Islet precursor cell (in vitro differentiated cells): ENCODE data around the gene PLXDC2.
"Not testable (repeated sequence)": the region's sequence is repeated elsewhere in the genome, so short reads cannot be mapped to it uniquely, and the experiment has no call there.

Source experiments
- DNase-seq: peaks from one replicate; pipeline ENCODE4 v3.0.0-alpha.2; 2018

PLXDC2 gene

GRCh38 chr10:19816411-19817230 lies at the start of gene PLXDC2:
Gene PLXDC2 (plus strand): TSS chr10:19816432.
- peak; percentile 85 for DNase-seq

GRCh38 chr10:19767876-19768275 lies 48.4 kb upstream of the PLXDC2 start:
- peak; percentile 89 for DNase-seq

GRCh38 chr10:19769826-19770225 lies 46.4 kb upstream of the PLXDC2 start:
- not testable (repeated sequence) for DNase-seq

- no peak for DNase-seq
Measured at GRCh38 chr10:19772972-19773371, 43.3 kb upstream of the PLXDC2 start.

- no peak for DNase-seq
Measured at GRCh38 chr10:19775296-19775695, 40.9 kb upstream of the PLXDC2 start.

- no peak for DNase-seq
Measured at GRCh38 chr10:19777806-19778205, 38.4 kb upstream of the PLXDC2 start.

GRCh38 chr10:19778996-19779395 lies 37.2 kb upstream of the PLXDC2 start:
- no peak for DNase-seq

- no peak for DNase-seq
Measured at GRCh38 chr10:19782430-19783089, 33.7 kb upstream of the PLXDC2 start.

- DNase-seq: no peak
Measured at GRCh38 chr10:19783721-19784120, 32.5 kb upstream of the PLXDC2 start.

GRCh38 chr10:19785366-19785765 lies 30.9 kb upstream of the PLXDC2 start:
- DNase-seq: no peak

GRCh38 chr10:19788075-19788686 lies 28.1 kb upstream of the PLXDC2 start:
- no peak for DNase-seq

- DNase-seq: no peak
Measured at GRCh38 chr10:19788902-19789301, 27.3 kb upstream of the PLXDC2 start.

GRCh38 chr10:19789607-19790006 lies 26.6 kb upstream of the PLXDC2 start:
- no peak for DNase-seq

GRCh38 chr10:19791032-19791431 lies 25.2 kb upstream of the PLXDC2 start:
- DNase-seq: no peak

- DNase-seq: no peak
Measured at GRCh38 chr10:19795684-19796083, 20.5 kb upstream of the PLXDC2 start.

GRCh38 chr10:19800161-19800560 lies 16.1 kb upstream of the PLXDC2 start:
- DNase-seq: no peak

- no peak for DNase-seq
Measured at GRCh38 chr10:19801369-19801768, 14.9 kb upstream of the PLXDC2 start.

GRCh38 chr10:19803676-19804075 lies 12.6 kb upstream of the PLXDC2 start:
- DNase-seq: no peak

GRCh38 chr10:19809481-19809880 lies 6.8 kb upstream of the PLXDC2 start:
- no peak for DNase-seq

GRCh38 chr10:19811540-19811939 lies 4.7 kb upstream of the PLXDC2 start:
- peak; percentile 61 for DNase-seq

GRCh38 chr10:19812976-19813375 lies 3.3 kb upstream of the PLXDC2 start:
- DNase-seq: no peak

- peak; percentile 60 for DNase-seq
Measured at GRCh38 chr10:19815036-19815730, 1.0 kb upstream of the PLXDC2 start.

GRCh38 chr10:19815731-19816410 lies 361 bp upstream of the PLXDC2 start:
- peak; percentile 95 for DNase-seq
